Lower leg skin (tissue), 3 donors: Measurements from ENCODE around the gene SMIM29.

ENCODE experiments used
- CTCF ChIP-seq, 3 donors: fragments of 450-650 bp; IDR thresholded peaks; one replicate each; pipeline ENCODE4 v1.5.1; 2016; ENCODE audit warnings: antibody characterized with exemption in 3 of 3, mild to moderate bottlenecking in 3 of 3, moderate library complexity in 2 of 3
- POLR2A ChIP-seq, 2 donors: fragments of 450-650 bp; IDR thresholded peaks; one replicate each; pipeline ENCODE4 v1.6.1; 2016 to 2017; ENCODE audit warnings: antibody characterized with exemption in 2 of 2, mild to moderate bottlenecking in 1 of 2, moderate library complexity in 1 of 2

DNA sequence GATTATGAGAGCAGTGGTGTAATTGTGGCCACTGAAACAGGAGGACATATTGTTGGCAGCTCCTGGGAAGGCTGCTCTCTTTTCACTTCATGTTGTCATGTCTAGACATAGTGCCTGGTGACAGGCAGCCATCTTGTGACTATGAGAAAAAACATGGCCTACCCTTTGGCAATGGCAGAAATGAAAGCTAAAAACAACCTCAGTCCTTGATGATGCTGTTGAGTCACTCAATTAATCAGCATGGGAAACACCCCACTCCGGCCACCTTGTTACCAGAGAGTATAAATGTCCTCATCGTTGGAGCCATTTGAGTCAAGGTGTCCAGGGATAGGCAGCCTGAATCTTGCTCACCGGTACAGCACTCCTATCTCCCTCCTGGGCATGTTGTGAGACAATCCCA is 43.3 kb downstream of the SMIM29 start:
- TF ChIP-seq CTCF (IDR thresholded peaks at IDR 0.05) (no peak), POLR2A (IDR thresholded peaks at IDR 0.05) (no peak)
